Measurements from ENCODE around the gene PACSIN1.

The PACSIN1 gene

GRCh38 chr6:34463849-34464248 lies 2.0 kb upstream of the PACSIN1 start:
- TF ChIP-seq CTCF (IDR thresholded peaks at IDR 0.05; ENCODE audit: low read depth, low read length) = no peak
- DNase-seq (ENCODE audit: low read depth in 2 of 2) = no peak
- no peak overlapping the region for H3K4me3 ChIP-seq (replicated peaks in 1 of 2; ENCODE audit: low read depth in 2 of 2, low read length in 2 of 2)

- DNase-seq (ENCODE audit: low read depth in 2 of 2) = no peak
- no peak for TF ChIP-seq CTCF (IDR thresholded peaks at IDR 0.05; ENCODE audit: low read depth, low read length)
- peak overlapping the region in 1 of 2 donors; percentile 26 for H3K4me3 ChIP-seq (replicated peaks in 1 of 2; ENCODE audit: low read depth in 2 of 2, low read length in 2 of 2)
These were observed 638 bp downstream of the PACSIN1 start for GRCh38 chr6:34466242-34467185.

- no peak overlapping the region for H3K4me3 ChIP-seq (replicated peaks in 1 of 2; ENCODE audit: low read depth in 2 of 2, low read length in 2 of 2)
- no peak for DNase-seq (ENCODE audit: low read depth in 2 of 2)
- no peak for TF ChIP-seq CTCF (IDR thresholded peaks at IDR 0.05; ENCODE audit: low read depth, low read length)
These were observed 2.6 kb downstream of the PACSIN1 start for GRCh38 chr6:34468378-34468892.

GRCh38 chr6:34469499-34469898 lies 3.6 kb downstream of the PACSIN1 start:
- DNase-seq (ENCODE audit: low read depth in 2 of 2) = no peak
- no peak overlapping the region for H3K4me3 ChIP-seq (replicated peaks in 1 of 2; ENCODE audit: low read depth in 2 of 2, low read length in 2 of 2)
- TF ChIP-seq CTCF (IDR thresholded peaks at IDR 0.05; ENCODE audit: low read depth, low read length) = no peak

GRCh38 chr6:34472425-34472824 lies 6.5 kb downstream of the PACSIN1 start:
- no peak for TF ChIP-seq CTCF (IDR thresholded peaks at IDR 0.05; ENCODE audit: low read depth, low read length)
- H3K4me3 ChIP-seq (replicated peaks in 1 of 2; ENCODE audit: low read depth in 2 of 2, low read length in 2 of 2) = no peak overlapping the region
- no peak for DNase-seq (ENCODE audit: low read depth in 2 of 2)

- TF ChIP-seq CTCF (IDR thresholded peaks at IDR 0.05; ENCODE audit: low read depth, low read length) = no peak
- no peak overlapping the region for H3K4me3 ChIP-seq (replicated peaks in 1 of 2; ENCODE audit: low read depth in 2 of 2, low read length in 2 of 2)
- no peak for DNase-seq (ENCODE audit: low read depth in 2 of 2)
These were observed 8.1 kb downstream of the PACSIN1 start for GRCh38 chr6:34473967-34474366.
